ENCODE measurements around the gene ZMYND8.

GRCh38 chr20:47227576-47227975, 128.9 kb downstream of the ZMYND8 start:
- no peak for TF ChIP-seq CTCF (IDR thresholded peaks at IDR 0.05)
- TF ChIP-seq POLR2A (IDR thresholded peaks at IDR 0.05): no peak

All from heart left ventricle (tissue), 13 donors.